Upper lobe of right lung (tissue), 1 donor: ENCODE data around the gene CDH13. TPM values are rescaled to one million over a fixed set of nuclear protein-coding genes. Genes with fewer than 3 reads are reported as not detected.
A peak's percentile ranks its signal among the peaks of the same experiment; 100 is the strongest.

Experiments
- ATAC-seq: fragments of 200-7000 bp; cut with Tn5 transposase; one replicate; pipeline ENCODE4 v1.9.1; 2020; ENCODE audit warnings: mild to moderate bottlenecking, moderate library complexity
- DNase-seq: peaks from one replicate; pipeline ENCODE4 v3.0.0-alpha.2; 2020
- H3K27ac ChIP-seq: fragments of 200-600 bp; one replicate; pipeline ENCODE4 v1.8.0; 2022
- H3K27me3 ChIP-seq: fragments of 200-600 bp; one replicate; pipeline ENCODE4 v1.8.0; 2022; ENCODE audit warnings: mild to moderate bottlenecking
- H3K36me3 ChIP-seq: fragments of 200-600 bp; one replicate; pipeline ENCODE4 v1.8.0; 2022
- H3K4me1 ChIP-seq: fragments of 200-600 bp; one replicate; pipeline ENCODE4 v1.8.0; 2022
- H3K4me3 ChIP-seq: fragments of 200-600 bp; one replicate; pipeline ENCODE4 v1.8.0; 2022; ENCODE audit warnings: mild to moderate bottlenecking
- H3K9me3 ChIP-seq: fragments of 200-600 bp; one replicate; pipeline ENCODE4 v1.8.0; 2022
- CTCF ChIP-seq: fragments of 200-600 bp; IDR thresholded peaks from one replicate; pipeline ENCODE4 v1.8.0; 2022; ENCODE audit warnings: antibody characterized with exemption
- intact Hi-C: fragments of 100-400 bp; cut with DNase I; formaldehyde crosslinking; loops from one replicate; pipeline ENCODE4 v1.11.0; 2022
- total RNA-seq: library from RNA; stranded (reverse); fragmentation: NEBNext Ultra II Directional; extraction: Animal tissue kit (Norgen Biotek cat#: 25700); gene quantifications from one replicate; pipeline ENCODE4 v1.2.1, GENCODE V29; 2021
- donor health status: DM: no; HTN: yes; CAD: no; lungs with severe emphysema.

The CDH13 gene
- total RNA-seq, 1 donor from 2014 or later: 27.2 TPM

DNA sequence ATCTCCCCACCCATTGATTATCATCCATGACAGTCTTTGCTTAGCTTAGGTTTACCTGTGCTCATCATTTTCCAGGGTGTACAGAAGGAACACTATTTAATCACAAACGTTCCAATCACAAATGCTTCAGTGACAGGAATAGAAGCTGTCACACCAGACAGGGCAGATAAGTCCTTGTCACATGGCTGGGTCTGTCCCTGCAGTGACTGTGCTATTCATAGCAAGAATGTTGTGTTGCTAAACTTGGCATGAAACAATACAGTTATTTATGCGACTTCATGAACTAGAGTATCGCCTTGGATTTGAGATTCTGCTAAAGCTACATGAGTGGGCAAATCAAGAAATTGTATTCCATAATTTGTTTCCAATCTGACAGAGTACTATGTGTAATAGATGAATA lies 108.4 kb downstream of the CDH13 start:
- DNase-seq (no peak), ATAC-seq (no peak)
- no peak for TF ChIP-seq CTCF
- Histone ChIP-seq H3K4me1 (peaks cover 6% of the 10 kb centered on the region), H3K4me3 (no peak overlapping the region), H3K36me3 (no peaks in the 10 kb centered on the region), H3K27me3 (no peaks in the 10 kb centered on the region), H3K27ac (no peak overlapping the region), H3K9me3 (no peaks in the 10 kb centered on the region)
- intact Hi-C loops: no loop called here

DNA sequence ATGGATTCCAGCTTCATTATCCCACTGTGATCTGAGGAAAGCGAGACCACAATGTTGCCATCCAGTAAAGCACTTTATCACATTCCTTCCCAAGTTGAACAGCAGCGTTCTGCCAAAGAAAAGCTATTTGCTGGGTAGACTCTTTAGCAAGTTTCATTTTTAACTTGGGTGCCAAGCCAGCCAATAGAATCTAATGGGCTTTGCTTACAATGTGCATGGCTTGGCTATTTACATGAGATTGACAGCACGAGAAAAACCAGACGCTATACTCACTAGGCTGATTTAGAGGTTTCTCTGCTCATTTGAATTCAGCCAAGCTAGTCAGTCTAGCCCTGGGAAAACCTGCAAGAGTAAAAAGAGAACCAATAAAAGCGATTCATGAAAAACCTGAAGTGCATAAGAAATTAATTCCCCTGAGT lies 108.9 kb downstream of the CDH13 start:
- TF ChIP-seq CTCF: no peak
- Histone ChIP-seq H3K9me3 (no peaks in the 10 kb centered on the region), H3K27ac (no peak overlapping the region), H3K27me3 (no peaks in the 10 kb centered on the region), H3K36me3 (no peaks in the 10 kb centered on the region), H3K4me3 (no peak overlapping the region), H3K4me1 (peaks cover 6% of the 10 kb centered on the region)
- no peak for DNase-seq
- peak; percentile 33 for ATAC-seq
- intact Hi-C loops: no loop called here

- peaks cover 6% of the 10 kb centered on the region for H3K4me1 ChIP-seq
- ATAC-seq (no peak), DNase-seq (no peak)
- TF ChIP-seq CTCF: no peak
- H3K4me3 ChIP-seq: no peak overlapping the region
- no peaks in the 10 kb centered on the region for H3K36me3 ChIP-seq
- intact Hi-C loops: no loop called here
- no peaks in the 10 kb centered on the region for H3K27me3 ChIP-seq
- H3K9me3 ChIP-seq: no peaks in the 10 kb centered on the region
- no peak overlapping the region for H3K27ac ChIP-seq
These were observed 109.5 kb downstream of the CDH13 start for GRCh38 chr16:82736224-82736623.

DNA sequence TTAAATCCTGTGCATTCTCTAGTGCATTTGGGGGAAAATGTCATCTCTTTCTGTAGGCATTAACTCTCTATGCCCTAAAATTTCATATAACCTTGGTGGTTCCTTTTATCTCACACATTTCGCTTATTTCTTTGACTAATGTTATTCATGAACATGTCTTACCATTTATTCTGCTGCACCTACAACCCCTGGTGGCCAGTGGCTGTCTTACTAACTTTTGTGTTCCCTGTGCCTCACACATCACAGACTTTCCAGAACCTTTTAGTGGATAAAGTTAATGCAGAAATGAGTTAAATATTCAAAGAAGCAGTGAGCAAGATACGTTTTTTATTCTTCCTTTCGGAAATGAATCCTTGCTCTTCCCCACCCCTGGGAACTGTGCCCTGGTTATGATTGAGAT lies 111.9 kb downstream of the CDH13 start:
- Histone ChIP-seq H3K9me3 (no peaks in the 10 kb centered on the region), H3K4me3 (no peak overlapping the region), H3K36me3 (no peaks in the 10 kb centered on the region), H3K27ac (no peak overlapping the region), H3K27me3 (no peaks in the 10 kb centered on the region), H3K4me1 (peaks cover 6% of the 10 kb centered on the region)
- no peak for ATAC-seq
- intact Hi-C loops: no loop called here
- no peak for DNase-seq
- no peak for TF ChIP-seq CTCF

- ATAC-seq (no peak), DNase-seq (no peak)
- Histone ChIP-seq H3K27ac (no peak overlapping the region), H3K4me1 (no peaks in the 10 kb centered on the region), H3K9me3 (no peaks in the 10 kb centered on the region), H3K27me3 (no peaks in the 10 kb centered on the region), H3K36me3 (no peaks in the 10 kb centered on the region), H3K4me3 (no peak overlapping the region)
- intact Hi-C loops: no loop called here
- TF ChIP-seq CTCF: no peak
These were observed 114.4 kb downstream of the CDH13 start for GRCh38 chr16:82741073-82741615.

- ATAC-seq: no peak
These were observed 118.2 kb downstream of the CDH13 start for GRCh38 chr16:82744958-82745357.

More at GRCh38 chr16:82744958-82745357, 118.2 kb downstream of the CDH13 start:
- H3K4me3 ChIP-seq: no peak overlapping the region
- no peak for DNase-seq
- intact Hi-C loops: no loop called here
- TF ChIP-seq CTCF: no peak
- no peaks in the 10 kb centered on the region for H3K27me3 ChIP-seq
- no peaks in the 10 kb centered on the region for H3K4me1 ChIP-seq
- H3K36me3 ChIP-seq: no peaks in the 10 kb centered on the region
- no peaks in the 10 kb centered on the region for H3K9me3 ChIP-seq
- no peak overlapping the region for H3K27ac ChIP-seq
